Measurements from ENCODE around the gene ITIH3. TPM values are rescaled to one million over a fixed set of nuclear protein-coding genes. Genes with fewer than 3 reads are reported as not detected.

The ITIH3 gene
- total RNA-seq, 1 experiment from 2014 or later: 0.37 TPM

GRCh38 chr3:52846432-52846965 lies 51.9 kb downstream of the ITIH3 start:
- TF ChIP-seq ZSCAN18 (CRISPR knock-in tag; IDR thresholded peaks at IDR 0.05) (no peak), HMGXB4 (CRISPR knock-in tag; IDR thresholded peaks at IDR 0.05) (no peak), ARID4B (CRISPR knock-in tag; IDR thresholded peaks at IDR 0.05; ENCODE audit: borderline replicate concordance) (no peak), ZNF532 (CRISPR knock-in tag; IDR thresholded peaks at IDR 0.05; ENCODE audit: borderline replicate concordance) (no peak)
- H3K36me3 Mint-ChIP-seq: peaks cover 22% of the 10 kb centered on the region
- H3K27me3 Mint-ChIP-seq (ENCODE audit: low read depth): no peaks in the 10 kb centered on the region
- ChIA-PET POLR2A (no interaction called here), CTCF (interaction anchor here (1.2 to 1.5 kb wide), 8 partner anchors 13 to 350 kb away, joined by 3 to 10 read pairs (median 4); partner anchors contain the start of genes MUSTN1 and STIMATE)
- H3K4me3 Mint-ChIP-seq: no peak overlapping the region
- no peak overlapping the region; the same call in 1 of the 2 replicates for H3K27ac Mint-ChIP-seq
- DNase-seq (ENCODE audit: low spot score) (no peak), ATAC-seq (no peak)
- H3K4me1 Mint-ChIP-seq: peaks cover 3% of the 10 kb centered on the region; the same call in 1 of the 2 replicates
- H3K9me3 Mint-ChIP-seq: no peaks in the 10 kb centered on the region

GRCh38 chr3:52847241-52847640 lies 52.6 kb downstream of the ITIH3 start:
- CTCF ChIA-PET: interaction anchor here (1.5 kb wide), 1 partner anchor 88 kb away, joined by 3 read pairs; no protein-coding TSS in a partner anchor
- TF ChIP-seq CTCF (IDR thresholded peaks at IDR 0.05) (no peak), HMGA2 (CRISPR knock-in tag; IDR thresholded peaks at IDR 0.05) (no peak), AFF4 (CRISPR knock-in tag; IDR thresholded peaks at IDR 0.05; ENCODE audit: borderline replicate concordance) (no peak), PRDM15 (CRISPR knock-in tag; IDR thresholded peaks at IDR 0.05) (no peak), CDX4 (CRISPR knock-in tag; IDR thresholded peaks at IDR 0.05; ENCODE audit: borderline replicate concordance) (no peak), SOX15 (CRISPR knock-in tag; IDR thresholded peaks at IDR 0.05) (no peak)

More at GRCh38 chr3:52847241-52847640, 52.6 kb downstream of the ITIH3 start:
- Mint-ChIP-seq H3K36me3 (peaks cover 24% of the 10 kb centered on the region), H3K9me3 (no peaks in the 10 kb centered on the region), H3K27me3 (ENCODE audit: low read depth) (no peaks in the 10 kb centered on the region), H3K27ac (no peak overlapping the region), H3K4me1 (peaks cover 3% of the 10 kb centered on the region; the same call in 1 of the 2 replicates), H3K4me3 (no peak overlapping the region)
- POLR2A ChIA-PET: no interaction called here
- ATAC-seq (no peak), DNase-seq (ENCODE audit: low spot score) (no peak)

All from WTC11 (cell line).